ENCODE results near the gene ARHGAP8.

DNA sequence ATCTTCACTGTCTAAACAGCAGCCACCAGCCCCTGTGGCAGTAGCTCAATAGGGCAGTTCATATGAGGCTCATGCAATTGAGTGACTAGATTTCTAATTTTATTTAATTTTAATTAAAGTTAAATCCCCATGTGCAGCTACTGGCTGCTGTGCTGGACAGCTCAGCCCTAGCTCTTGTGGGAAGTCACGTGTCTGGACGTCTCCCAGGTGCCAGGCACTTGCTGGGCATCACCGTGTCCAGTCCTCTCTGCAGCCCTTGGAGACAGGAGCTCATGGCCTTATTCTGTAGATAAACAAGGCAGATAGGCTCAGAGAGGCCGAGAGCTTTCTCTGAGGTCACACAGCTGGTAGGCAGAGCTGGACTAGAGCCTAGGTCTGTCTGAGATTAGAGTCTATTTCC is 95.0 kb downstream of the ARHGAP8 start:
- TF ChIP-seq HNF4A (CRISPR knock-in tag; IDR thresholded peaks at IDR 0.05) (no peak), EP300 (IDR thresholded peaks at IDR 0.05; ENCODE audit: low read depth in 2 of 2, low read length in 2 of 2) (no peak), EP300 (CRISPR knock-in tag; IDR thresholded peaks at IDR 0.05; ENCODE audit: borderline replicate concordance) (no peak)
- TF ChIP-seq, protein P1, sequence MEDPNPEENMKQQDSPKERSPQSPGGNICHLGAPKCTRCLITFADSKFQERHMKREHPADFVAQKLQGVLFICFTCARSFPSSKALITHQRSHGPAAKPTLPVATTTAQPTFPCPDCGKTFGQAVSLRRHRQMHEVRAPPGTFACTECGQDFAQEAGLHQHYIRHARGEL (CRISPR knock-in tag; IDR thresholded peaks at IDR 0.05) = no peak
- TF ChIP-seq, protein P2, sequence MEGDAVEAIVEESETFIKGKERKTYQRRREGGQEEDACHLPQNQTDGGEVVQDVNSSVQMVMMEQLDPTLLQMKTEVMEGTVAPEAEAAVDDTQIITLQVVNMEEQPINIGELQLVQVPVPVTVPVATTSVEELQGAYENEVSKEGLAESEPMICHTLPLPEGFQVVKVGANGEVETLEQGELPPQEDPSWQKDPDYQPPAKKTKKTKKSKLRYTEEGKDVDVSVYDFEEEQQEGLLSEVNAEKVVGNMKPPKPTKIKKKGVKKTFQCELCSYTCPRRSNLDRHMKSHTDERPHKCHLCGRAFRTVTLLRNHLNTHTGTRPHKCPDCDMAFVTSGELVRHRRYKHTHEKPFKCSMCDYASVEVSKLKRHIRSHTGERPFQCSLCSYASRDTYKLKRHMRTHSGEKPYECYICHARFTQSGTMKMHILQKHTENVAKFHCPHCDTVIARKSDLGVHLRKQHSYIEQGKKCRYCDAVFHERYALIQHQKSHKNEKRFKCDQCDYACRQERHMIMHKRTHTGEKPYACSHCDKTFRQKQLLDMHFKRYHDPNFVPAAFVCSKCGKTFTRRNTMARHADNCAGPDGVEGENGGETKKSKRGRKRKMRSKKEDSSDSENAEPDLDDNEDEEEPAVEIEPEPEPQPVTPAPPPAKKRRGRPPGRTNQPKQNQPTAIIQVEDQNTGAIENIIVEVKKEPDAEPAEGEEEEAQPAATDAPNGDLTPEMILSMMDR (CRISPR knock-in tag; IDR thresholded peaks at IDR 0.05) = no peak
